K562 (cell line): Measurements from ENCODE around the gene ERO1B. TPM values are rescaled to one million over a fixed set of nuclear protein-coding genes. Genes with fewer than 3 reads are reported as not detected.
A peak's percentile ranks its signal among the peaks of the same experiment; 100 is the strongest.

Experiments used
- ATAC-seq: fragments of 200-7000 bp; cut with Tn5 transposase; 3 replicates; pipeline ENCODE4 v1.9.1; 2020; ENCODE audit warnings: moderate library complexity
- BruUV-seq: library from RNA; stranded (reverse); fragments of 400-500 nt; replicated peaks from 2 replicates; lab custom pipeline; 2021; lab: Mats Ljungman, UMichigan
- CTCF ChIA-PET: fragments of 300-600 bp; formaldehyde crosslinking; extraction: SDS; loops from one replicate; lab custom pipeline; 2021; ENCODE audit warnings: low intra/inter-chr PET ratio; lab: Yijun Ruan, JAX
- POLR2A ChIA-PET: fragments of 300-600, 350-650 bp; sonication (Branson Sonifier 250); formaldehyde crosslinking; extraction: SDS; loops from one replicate; lab custom pipeline; 2021; ENCODE audit warnings: antibody characterized with exemption, inconsistent platforms; lab: Yijun Ruan, JAX
- DNase-seq, 4 experiments: peaks; one replicate each; pipeline versions ENCODE4 v3.0.0 to v3.0.0-alpha.2; 2011 to 2018; ENCODE audit warnings: low spot score in 3 of 4, mixed read lengths in 3 of 4; ENCODE audit errors: extremely low read depth in 1 of 4
- FAIRE-seq: peaks from 2 replicates; lab custom pipeline; 2011; peaks lifted over from hg19 to GRCh38; lab: Jason Lieb, UNC
- H2AFZ ChIP-seq: 2 replicates; pipeline ENCODE4 v1.6.0; 2011; ENCODE audit warnings: low read depth, low read length, control low read depth, inconsistent platforms
- H3K27ac ChIP-seq: fragments of 200-600 bp; 3 replicates; pipeline ENCODE4 v1.8.0; 2011; ENCODE audit warnings: low read depth, mild to moderate bottlenecking, control low read depth, inconsistent platforms, low read length, moderate library complexity, mixed read lengths; ENCODE audit errors: extremely low read depth
- H3K27me3 ChIP-seq, 2 experiments: fragments of 300-600 bp in 1 of 2; 2 replicates in 1 of 2; 3 replicates in 1 of 2; pipeline versions ENCODE4 v1.6.0 to v1.8.0; 2011; ENCODE audit warnings: inconsistent platforms in 2 of 2, low read length in 2 of 2, mild to moderate bottlenecking in 1 of 2, mixed read lengths in 1 of 2, moderate library complexity in 1 of 2; ENCODE audit not compliant: control insufficient read depth in 2 of 2, insufficient read depth in 2 of 2
- H3K36me3 ChIP-seq: fragments of 300-600 bp; 3 replicates; pipeline ENCODE4 v1.8.0; 2011; ENCODE audit warnings: mild to moderate bottlenecking, low read length, inconsistent platforms; ENCODE audit not compliant: control insufficient read depth, insufficient read depth
- H3K4me1 ChIP-seq, 2 experiments: fragments of 200-600 bp in 1 of 2; replicated peaks in 1 of 2; 2 replicates in 1 of 2; 3 replicates in 1 of 2; pipeline versions ENCODE4 v1.5.1 to v1.8.0; 2011; ENCODE audit warnings: inconsistent platforms in 2 of 2, low read length in 2 of 2, mild to moderate bottlenecking in 1 of 2, mixed read lengths in 1 of 2, moderate library complexity in 1 of 2; ENCODE audit not compliant: control insufficient read depth in 2 of 2, insufficient read depth in 2 of 2
- H3K4me2 ChIP-seq: 2 replicates; pipeline ENCODE4 v1.6.1; 2011; ENCODE audit warnings: low read length, control low read depth, inconsistent platforms, mixed read lengths; ENCODE audit not compliant: insufficient read depth
- H3K4me3 ChIP-seq: fragments of 200-600 bp; sonication (generic), shearing (Covaris generic); 2 replicates; pipeline ENCODE4 v1.5.1; 2016; ENCODE audit warnings: control low read depth, inconsistent platforms
- H3K79me2 ChIP-seq: fragments of 200-600 bp; 3 replicates; pipeline ENCODE4 v1.8.0; 2011; ENCODE audit warnings: low read length, inconsistent platforms; ENCODE audit not compliant: control insufficient read depth, insufficient read depth
- H3K9ac ChIP-seq, 2 experiments: 2 replicates each; pipeline versions ENCODE4 v1.6.0 to v1.6.1; 2011; ENCODE audit warnings: low read depth in 2 of 2, low read length in 2 of 2, control low read depth in 1 of 2, inconsistent platforms in 1 of 2, mild to moderate bottlenecking in 1 of 2, mixed read lengths in 1 of 2; ENCODE audit not compliant: insufficient read depth in 1 of 2
- H3K9me1 ChIP-seq: one replicate; pipeline ENCODE4 v1.6.0; 2011; ENCODE audit warnings: inconsistent platforms, mild to moderate bottlenecking, low read length, moderate library complexity; ENCODE audit not compliant: control insufficient read depth, insufficient read depth
- H3K9me3 ChIP-seq: replicated peaks from 2 replicates; pipeline ENCODE4 v1.5.1; 2011; ENCODE audit warnings: low read depth, low read length, inconsistent platforms; ENCODE audit not compliant: control insufficient read depth, insufficient read depth
- H4K20me1 ChIP-seq: replicated peaks from 2 replicates; pipeline ENCODE4 v1.6.1; 2011; ENCODE audit warnings: low read length, inconsistent platforms, mixed read lengths; ENCODE audit not compliant: control insufficient read depth, insufficient read depth
- ATF7 ChIP-seq: fragments of 450-650 bp; IDR thresholded peaks from 2 replicates; pipeline ENCODE4 v1.7.1; 2014; ENCODE audit warnings: mild to moderate bottlenecking, moderate library complexity
- BMI1 ChIP-seq: fragments of 150-350 bp; IDR thresholded peaks from 2 replicates; pipeline ENCODE4 v1.6.1; 2014; ENCODE audit warnings: low read length
- FOXK2 ChIP-seq, 2 experiments: fragments of 450-650 bp; IDR thresholded peaks in 1 of 2; conservative IDR thresholded peaks in 1 of 2; 2 replicates each; pipeline ENCODE4 v1.6.1; 2016; ENCODE audit warnings: low read depth in 2 of 2, mild to moderate bottlenecking in 1 of 2
- MYC ChIP-seq, 2 experiments: fragments of 250-450 bp in 1 of 2; sonication (Bioruptor Pico) in 1 of 2; IDR thresholded peaks; 2 replicates each; pipeline versions ENCODE4 v1.5.1 to v1.6.1; 2012 to 2021; ENCODE audit warnings: low read depth in 2 of 2, borderline replicate concordance in 1 of 2, improper control_type of control experiment in 1 of 2, low read length in 1 of 2, mild to moderate bottlenecking in 1 of 2, moderate library complexity in 1 of 2
- PHB2 ChIP-seq: fragments of 450-650 bp; IDR thresholded peaks from 2 replicates; pipeline ENCODE4 v1.6.1; 2017; ENCODE audit warnings: low read depth
- PRDM10 ChIP-seq: fragments of 450-650 bp; IDR thresholded peaks from 2 replicates; pipeline ENCODE4 v1.6.1; 2018; ENCODE audit not compliant: partially characterized antibody
- RERE ChIP-seq: sonication (generic); formaldehyde crosslinking; IDR thresholded peaks from 2 replicates; pipeline ENCODE4 v1.8.0; 2023; ENCODE audit warnings: missing genetic modification reagents, mild to moderate bottlenecking, borderline replicate concordance
- ZNF23 ChIP-seq: fragments of 250-450 bp; sonication (Bioruptor Pico); IDR thresholded peaks from 2 replicates; pipeline ENCODE4 v1.4.0; 2020; ENCODE audit warnings: mild to moderate bottlenecking
- WGBS: fragments of 100-300 bp; shearing (Covaris generic); methylation state at CpG from one replicate; pipeline ENCODE4 v1.1.6; 2016; ENCODE audit warnings: low coverage, mixed read lengths; ENCODE audit not compliant: insufficient coverage; ENCODE audit errors: missing lambda C conversion rate; 5-methylcytosine and 5-hydroxymethylcytosine counted together
- in situ Hi-C: fragments of 300-500 bp; cut with MboI; formaldehyde crosslinking; loops from 4 replicates; pipeline ENCODE4 v1.15.0; 2018; ENCODE audit warnings: inconsistent platforms, mixed read lengths
- intact Hi-C: fragments of 100-400 bp; cut with micrococcal nuclease; formaldehyde crosslinking; loops from 2 replicates; pipeline ENCODE4 v1.14.2; 2022
- polyA plus RNA-seq, 8 experiments: library from polyadenylated mRNA; depleted of rRNA in 4 of 8; stranded (reverse) in 5 of 8; unstranded in 3 of 8; fragments of >200 nt; fragmentation: Nextera tagmentation in 2 of 8; fragmentation: Illumina TruSeq in 1 of 8; extraction: Ambion mirVana in 2 of 8; extraction: Trizol in 1 of 8; gene quantifications; 2 replicates each; pipeline versions ENCODE4 v1.2.1 to v1.2.3, GENCODE V29; 2011 to 2014; ENCODE audit warnings: inconsistent platforms in 1 of 8, missing spikeins in 1 of 8
- total RNA-seq, 7 experiments: library from RNA; depleted of rRNA in 6 of 7; stranded (reverse); fragments of >200 nt in 6 of 7; fragmentation: Illumina TruSeq in 2 of 7; extraction: Trizol in 2 of 7; gene quantifications; 2 replicates each; pipeline versions ENCODE4 v1.2.1 to v1.2.3, GENCODE V29; 2011 to 2021; ENCODE audit warnings: low replicate concordance in 1 of 7
- TF ChIP-seq, protein P1 (sequence below): sonication (generic); formaldehyde crosslinking; IDR thresholded peaks from 2 replicates; pipeline ENCODE4 v1.8.0; 2022; ENCODE audit warnings: mild to moderate bottlenecking, missing genetic modification reagents
- TF ChIP-seq, protein P2 (sequence below): fragments of 450-650 bp; formaldehyde crosslinking; IDR thresholded peaks from 2 replicates; pipeline ENCODE4 v1.4.0; 2020; ENCODE audit warnings: mild to moderate bottlenecking, moderate library complexity

ERO1B gene
- total and polyA plus RNA-seq, 9 of the 15 experiments (the other 6 are each of a cell fraction or from before 2014, with no cell fraction given) = 0.59 to 6.4 (median 4.2) TPM

DNA sequence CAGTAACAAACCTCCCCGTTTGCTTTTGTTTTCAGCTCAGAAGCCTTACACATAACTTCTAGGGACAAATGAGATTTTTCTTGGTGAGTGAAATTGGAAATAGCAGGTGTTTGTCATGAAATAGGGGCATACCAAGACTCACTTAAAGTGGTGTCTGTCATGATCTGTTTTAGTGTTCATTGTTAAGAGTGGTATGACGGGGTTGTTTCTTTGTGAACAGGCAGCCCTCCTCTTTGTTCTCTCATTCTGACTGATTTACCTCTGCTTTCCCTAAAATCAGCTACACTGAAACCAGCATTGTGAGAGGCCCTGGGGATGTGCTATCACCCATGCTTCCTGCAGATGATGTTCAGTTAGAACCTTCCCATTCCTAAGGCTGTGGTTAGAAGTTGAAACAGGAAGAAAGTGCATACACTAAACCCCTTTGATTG, 2.5 kb upstream of the ERO1B start:
- H3K27me3 ChIP-seq = no peaks in the 10 kb centered on the region
- BruUV-seq = no TSS peak
- CTCF ChIA-PET = no interaction called here
- ATAC-seq (no peak), FAIRE-seq (no peak), DNase-seq (no peak)
- H3K9me3 ChIP-seq = no peaks in the 10 kb centered on the region
- TF ChIP-seq RERE (CRISPR knock-in tag) (no peak), PHB2 (no peak), PRDM10 (peak; percentile 97), FOXK2 (conservative IDR thresholded peaks at IDR 0.05 in 1 of 2, IDR thresholded peaks at IDR 0.05 in 1 of 2; ENCODE audit: low read depth in 2 of 2) (peak in 1 of 2 experiments; percentile 70; a peak in 1 of 4 replicates), MYC (IDR thresholded peaks at IDR 0.05; ENCODE audit: low read depth, low read length) (no peak), MYC (CRISPR knock-in tag; IDR thresholded peaks at IDR 0.05; ENCODE audit: borderline replicate concordance, low read depth) (no peak), BMI1 (no peak), ATF7 (peak; percentile 85), ZNF23 (no peak)
- TF ChIP-seq, protein P1, sequence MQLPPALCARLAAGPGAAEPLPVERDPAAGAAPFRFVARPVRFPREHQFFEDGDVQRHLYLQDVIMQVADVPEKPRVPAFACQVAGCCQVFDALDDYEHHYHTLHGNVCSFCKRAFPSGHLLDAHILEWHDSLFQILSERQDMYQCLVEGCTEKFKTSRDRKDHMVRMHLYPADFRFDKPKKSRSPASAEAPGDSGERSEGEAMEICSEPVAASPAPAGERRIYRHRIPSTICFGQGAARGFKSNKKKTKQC = no peak
- TF ChIP-seq, protein P2, sequence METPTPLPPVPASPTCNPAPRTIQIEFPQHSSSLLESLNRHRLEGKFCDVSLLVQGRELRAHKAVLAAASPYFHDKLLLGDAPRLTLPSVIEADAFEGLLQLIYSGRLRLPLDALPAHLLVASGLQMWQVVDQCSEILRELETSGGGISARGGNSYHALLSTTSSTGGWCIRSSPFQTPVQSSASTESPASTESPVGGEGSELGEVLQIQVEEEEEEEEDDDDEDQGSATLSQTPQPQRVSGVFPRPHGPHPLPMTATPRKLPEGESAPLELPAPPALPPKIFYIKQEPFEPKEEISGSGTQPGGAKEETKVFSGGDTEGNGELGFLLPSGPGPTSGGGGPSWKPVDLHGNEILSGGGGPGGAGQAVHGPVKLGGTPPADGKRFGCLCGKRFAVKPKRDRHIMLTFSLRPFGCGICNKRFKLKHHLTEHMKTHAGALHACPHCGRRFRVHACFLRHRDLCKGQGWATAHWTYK (CRISPR knock-in tag) = 0 out of 2 replicates have a peak, but pooled peaks have one; percentile 30
- intact Hi-C loops = loop anchor here (5.0 kb wide), 2 partner anchors 68 to 113 kb away; no protein-coding TSS in a partner anchor
- in situ Hi-C loops = no loop called here
- POLR2A ChIA-PET = interaction anchor here (0.6 to 1.4 kb wide), 3 partner anchors 9 to 160 kb away, joined by 3 to 4 read pairs (median 3); no protein-coding TSS in a partner anchor
- no peak overlapping the region for H3K4me2 ChIP-seq
- WGBS = 21% methylated on average over 2 of the region's 2 CpGs
- H3K4me1 ChIP-seq = peaks cover 13 to 30% of the 10 kb centered on the region in 2 experiments; a peak in 4 of 5 replicates
- peak overlapping the region; percentile 61 for H2AFZ ChIP-seq
- no peaks in the 10 kb centered on the region for H3K36me3 ChIP-seq
- H3K9me1 ChIP-seq = no peaks in the 10 kb centered on the region
- no peaks in the 10 kb centered on the region; the same call in 2 of the 3 replicates for H3K79me2 ChIP-seq
- H4K20me1 ChIP-seq = no peaks in the 10 kb centered on the region
- no peak overlapping the region for H3K27ac ChIP-seq
- H3K9ac ChIP-seq = no peak overlapping the region
- H3K4me3 ChIP-seq = no peak overlapping the region
